ENCODE measurements around the gene ZBTB48.

The ZBTB48 gene

DNA sequence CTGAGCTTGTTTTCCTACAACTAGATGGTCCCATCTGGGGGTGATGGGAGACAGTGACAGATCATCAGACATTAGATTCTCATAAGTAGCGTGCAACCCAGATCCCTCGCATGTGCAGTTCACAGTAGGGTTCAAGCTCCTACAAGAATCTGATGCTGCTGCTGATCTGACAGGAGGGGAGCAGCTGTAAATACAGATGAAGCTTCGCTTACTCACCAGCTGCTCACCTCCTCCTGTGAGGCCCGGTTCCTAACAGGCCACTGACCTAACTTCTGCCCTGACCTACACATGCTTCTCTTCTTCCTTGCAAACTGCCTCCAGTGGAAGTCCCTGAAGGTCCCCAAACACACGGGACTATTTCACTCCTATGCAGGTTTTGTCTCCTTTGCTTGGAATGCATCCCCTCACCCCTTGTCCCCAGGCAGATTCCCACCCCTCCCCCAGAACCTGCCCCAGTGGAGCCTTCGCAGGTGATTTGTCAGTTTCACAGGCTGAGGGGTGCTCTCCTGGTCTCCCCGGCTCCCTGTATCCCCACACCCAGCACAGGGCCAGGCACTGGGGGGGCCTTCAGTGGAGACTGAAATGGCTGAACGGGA, 5.7 kb upstream of the ZBTB48 start:
- no peak for DNase-seq

DNA sequence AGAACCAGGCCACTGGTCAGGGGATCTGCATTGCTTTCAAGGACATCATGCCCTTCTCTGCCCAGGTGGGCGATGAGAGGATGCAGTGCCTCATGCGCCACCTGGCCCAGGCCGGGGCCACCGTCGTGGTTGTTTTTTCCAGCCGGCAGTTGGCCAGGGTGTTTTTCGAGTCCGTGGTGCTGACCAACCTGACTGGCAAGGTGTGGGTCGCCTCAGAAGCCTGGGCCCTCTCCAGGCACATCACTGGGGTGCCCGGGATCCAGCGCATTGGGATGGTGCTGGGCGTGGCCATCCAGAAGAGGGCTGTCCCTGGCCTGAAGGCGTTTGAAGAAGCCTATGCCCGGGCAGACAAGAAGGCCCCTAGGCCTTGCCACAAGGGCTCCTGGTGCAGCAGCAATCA, 5.0 kb upstream of the ZBTB48 start:
- DNase-seq, result no peak

DNA sequence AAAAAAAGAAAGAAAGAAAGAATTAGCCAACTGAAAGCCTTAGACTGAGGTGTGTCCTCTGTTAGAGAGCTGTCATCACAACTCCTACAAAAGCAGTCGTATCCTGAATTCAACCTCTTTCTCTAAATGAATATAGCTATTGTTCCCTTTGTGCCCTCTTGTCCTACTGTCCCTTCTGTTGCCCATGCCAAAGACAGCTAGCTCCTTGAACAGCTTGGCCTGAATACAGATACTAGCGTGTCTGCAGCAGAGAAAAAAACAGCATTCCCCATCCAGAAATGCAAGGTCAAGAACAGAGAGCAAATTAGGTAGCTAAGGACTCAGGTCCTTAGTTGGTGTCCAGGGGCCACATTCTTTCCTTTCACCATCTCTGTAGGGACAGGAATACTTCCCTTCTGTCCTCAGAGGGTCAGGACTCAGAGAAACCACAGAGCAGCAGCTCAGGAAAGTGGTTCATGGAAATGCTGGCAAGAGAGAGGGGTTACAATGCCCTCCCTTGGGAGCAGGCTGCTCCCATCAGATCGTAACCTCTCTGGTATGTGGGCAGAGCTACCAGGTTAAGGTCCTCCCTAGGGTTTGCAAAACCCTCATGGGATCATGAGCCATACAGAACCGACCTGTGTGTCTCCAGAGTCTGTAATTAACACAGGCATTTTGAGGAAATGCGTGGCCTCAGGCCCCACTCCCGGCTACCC, 1.8 kb upstream of the ZBTB48 start:
- DNase-seq, result no peak

DNA sequence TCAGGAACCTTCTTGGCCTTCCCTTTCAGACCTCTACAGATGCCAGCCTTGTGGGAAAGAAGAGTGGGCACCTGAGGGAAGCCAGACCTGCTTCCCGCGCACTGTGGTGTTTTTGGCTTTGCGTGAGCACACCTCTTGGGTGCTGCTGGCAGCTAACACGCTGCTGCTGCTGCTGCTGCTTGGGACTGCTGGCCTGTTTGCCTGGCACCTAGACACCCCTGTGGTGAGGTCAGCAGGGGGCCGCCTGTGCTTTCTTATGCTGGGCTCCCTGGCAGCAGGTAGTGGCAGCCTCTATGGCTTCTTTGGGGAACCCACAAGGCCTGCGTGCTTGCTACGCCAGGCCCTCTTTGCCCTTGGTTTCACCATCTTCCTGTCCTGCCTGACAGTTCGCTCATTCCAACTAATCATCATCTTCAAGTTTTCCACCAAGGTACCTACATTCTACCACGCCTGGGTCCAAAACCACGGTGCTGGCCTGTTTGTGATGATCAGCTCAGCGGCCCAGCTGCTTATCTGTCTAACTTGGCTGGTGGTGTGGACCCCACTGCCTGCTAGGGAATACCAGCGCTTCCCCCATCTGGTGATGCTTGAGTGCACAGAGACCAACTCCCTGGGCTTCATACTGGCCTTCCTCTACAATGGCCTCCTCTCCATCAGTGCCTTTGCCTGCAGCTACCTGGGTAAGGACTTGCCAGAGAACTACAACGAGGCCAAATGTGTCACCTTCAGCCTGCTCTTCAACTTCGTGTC, 995 bp upstream of the ZBTB48 start:
- no peak for DNase-seq

DNA sequence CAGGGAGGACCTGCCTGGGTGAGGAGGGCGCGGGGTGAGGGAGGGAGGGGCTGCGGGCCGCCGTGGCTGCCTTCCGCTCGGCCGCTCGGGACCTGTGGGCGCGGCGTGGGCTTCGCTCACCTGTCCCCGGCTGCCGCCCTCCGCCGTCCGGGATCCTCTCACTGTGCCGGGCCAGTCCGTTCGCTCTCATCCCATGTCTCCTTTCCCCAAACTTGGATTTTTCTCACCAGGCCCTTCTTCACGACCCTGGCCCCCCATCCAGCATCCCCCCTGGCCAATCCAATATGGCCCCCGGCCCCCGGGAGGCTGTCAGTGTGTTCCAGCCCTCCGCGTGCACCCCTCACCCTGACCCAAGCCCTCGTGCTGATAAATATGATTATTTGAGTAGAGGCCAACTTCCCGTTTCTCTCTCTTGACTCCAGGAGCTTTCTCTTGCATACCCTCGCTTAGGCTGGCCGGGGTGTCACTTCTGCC, 362 bp downstream of the ZBTB48 start:
- no peak for DNase-seq

DNA sequence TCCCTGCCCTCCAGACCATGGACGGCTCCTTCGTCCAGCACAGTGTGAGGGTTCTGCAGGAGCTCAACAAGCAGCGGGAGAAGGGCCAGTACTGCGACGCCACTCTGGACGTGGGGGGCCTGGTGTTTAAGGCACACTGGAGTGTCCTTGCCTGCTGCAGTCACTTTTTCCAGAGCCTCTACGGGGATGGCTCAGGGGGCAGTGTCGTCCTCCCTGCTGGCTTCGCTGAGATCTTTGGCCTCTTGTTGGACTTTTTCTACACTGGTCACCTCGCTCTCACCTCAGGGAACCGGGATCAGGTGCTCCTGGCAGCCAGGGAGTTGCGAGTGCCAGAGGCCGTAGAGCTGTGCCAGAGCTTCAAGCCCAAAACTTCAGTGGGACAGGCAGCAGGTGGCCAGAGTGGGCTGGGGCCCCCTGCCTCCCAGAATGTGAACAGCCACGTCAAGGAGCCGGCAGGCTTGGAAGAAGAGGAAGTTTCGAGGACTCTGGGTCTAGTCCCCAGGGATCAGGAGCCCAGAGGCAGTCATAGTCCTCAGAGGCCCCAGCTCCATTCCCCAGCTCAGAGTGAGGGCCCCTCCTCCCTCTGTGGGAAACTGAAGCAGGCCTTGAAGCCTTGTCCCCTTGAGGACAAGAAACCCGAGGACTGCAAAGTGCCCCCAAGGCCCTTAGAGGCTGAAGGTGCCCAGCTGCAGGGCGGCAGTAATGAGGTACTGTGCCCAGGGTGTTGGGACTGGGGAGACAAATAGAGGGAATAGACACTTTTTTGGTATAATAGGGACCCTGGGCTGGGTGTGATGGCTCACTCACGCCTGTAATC, 1.0 kb downstream of the ZBTB48 start:
- DNase-seq, result no peak

DNA sequence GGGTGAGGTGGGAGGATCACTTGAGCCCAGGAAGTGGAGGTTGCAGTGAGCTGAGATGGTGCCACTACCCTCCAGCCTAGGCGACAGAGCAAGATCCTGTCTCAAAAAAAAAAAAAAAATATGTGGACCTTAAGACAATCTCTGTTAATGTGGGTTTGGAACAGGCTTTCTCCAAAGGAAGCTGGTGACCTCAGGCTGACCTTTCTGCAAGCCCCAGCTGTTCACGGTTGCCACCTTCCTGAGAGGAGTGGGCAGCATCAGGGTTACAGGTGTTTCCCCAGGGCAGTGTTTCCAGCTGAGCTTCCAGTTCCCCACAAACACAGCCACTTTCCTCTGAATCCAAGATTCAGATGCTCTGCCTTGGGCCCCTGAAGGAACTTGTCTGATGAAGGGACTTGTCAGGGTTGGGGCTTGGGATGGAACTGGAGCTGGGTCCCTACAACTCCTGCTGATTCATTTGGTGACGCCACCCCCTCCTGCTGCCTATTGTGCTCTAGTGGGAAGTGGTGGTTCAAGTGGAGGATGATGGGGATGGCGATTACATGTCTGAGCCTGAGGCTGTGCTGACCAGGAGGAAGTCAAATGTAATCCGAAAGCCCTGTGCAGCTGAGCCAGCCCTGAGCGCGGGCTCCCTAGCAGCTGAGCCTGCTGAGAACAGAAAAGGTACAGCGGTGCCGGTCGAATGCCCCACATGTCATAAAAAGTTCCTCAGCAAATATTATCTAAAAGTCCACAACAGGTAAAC, 1.9 kb downstream of the ZBTB48 start:
- no peak for DNase-seq

DNA sequence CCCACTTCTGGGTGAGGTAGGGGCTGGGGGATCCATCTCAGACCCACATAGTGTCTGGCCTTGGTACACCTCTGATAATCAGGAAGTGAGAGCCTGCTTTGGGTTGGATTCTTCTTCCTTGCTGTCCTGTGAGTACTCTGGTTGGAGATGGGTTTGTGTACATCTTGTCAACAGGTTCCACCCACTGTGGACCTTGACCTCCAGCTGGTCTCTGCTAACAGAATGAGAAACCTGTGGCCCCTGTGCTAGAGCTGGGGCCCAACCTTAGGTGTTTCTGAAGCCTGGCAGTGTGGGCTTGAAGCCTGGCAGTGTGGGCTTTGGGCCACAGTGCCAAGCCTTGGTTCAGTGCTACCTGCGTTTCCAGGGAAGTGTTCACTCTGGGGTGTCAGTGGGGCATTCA, 2.6 kb downstream of the ZBTB48 start:
- no peak for DNase-seq

DNA sequence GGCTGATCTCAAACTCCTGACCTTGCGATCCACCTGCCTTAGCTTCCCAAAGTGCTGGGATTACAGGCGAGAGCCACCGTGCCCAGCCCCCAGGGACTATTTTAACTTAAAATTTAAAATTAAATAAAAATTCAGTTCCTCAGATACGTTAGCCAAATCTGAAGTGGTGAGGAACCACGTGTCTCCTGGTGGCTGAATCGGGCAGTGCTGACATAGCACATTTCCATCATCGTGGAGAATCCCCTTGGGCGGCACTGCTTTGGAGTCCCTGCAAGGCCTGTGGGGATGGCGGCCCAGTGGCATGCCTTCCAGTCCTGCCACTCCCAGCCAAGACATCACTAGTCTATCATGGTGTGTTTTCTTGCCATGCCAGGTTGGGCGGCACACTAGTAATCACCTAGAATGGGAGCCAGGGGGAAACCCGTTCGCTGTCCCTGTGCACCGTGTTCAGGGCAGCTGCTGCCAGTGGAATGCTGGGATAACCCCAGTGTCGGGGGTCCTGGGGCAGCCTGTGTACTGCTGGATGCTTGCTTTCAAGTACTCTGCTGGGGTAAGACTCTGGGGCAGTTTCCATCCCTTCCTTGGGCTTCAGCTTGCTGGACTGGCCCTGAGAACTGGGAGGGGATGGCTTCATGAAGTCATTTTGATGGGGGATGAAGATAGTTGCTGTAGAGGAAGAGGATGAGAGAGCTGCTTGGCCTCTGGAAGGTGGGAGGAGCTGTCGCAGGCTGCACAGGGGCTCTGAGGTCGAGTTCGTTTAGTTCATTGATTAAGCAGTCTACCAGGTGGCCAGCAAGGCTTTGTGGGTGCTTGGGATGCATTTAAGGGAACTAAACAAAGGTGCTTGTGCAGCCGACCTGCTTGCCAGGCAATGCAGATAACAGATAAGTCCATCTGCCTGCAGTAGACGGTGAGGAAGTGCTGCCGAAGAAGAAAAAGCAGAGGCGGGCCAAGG, 4.6 kb downstream of the ZBTB48 start:
- DNase-seq, result no peak

DNA sequence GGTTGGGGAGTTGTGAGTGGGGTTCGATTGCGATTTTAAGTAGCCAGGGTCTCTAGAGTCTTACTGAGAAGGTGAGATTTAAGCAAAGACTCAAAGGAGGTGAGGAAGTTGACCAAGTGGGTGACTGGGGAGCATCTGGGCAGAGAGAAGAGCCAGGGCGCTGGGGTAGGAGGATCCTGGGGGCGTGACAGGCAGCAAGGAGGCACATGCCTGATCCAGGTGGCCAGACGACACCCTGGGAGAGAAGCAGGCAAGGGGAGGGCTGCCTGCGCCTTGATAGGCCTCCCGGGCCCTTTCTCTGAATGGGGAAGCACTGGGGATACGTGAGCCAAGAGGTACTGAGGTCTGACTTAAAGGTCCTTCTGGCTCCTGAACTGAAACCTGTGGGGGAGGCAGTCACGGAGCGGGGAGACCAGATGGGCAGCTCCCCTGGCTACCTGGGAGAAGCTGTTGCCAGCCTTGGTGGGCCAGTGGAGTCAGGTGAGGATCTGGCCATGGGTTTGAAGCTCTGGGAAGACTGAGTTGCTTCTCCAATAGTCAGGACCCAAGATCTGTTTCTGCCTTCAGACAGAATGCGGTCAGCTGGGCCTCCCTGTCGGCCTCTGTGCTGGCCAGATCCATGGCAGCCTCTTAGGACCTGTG, 5.4 kb downstream of the ZBTB48 start:
- no peak for DNase-seq

DNA sequence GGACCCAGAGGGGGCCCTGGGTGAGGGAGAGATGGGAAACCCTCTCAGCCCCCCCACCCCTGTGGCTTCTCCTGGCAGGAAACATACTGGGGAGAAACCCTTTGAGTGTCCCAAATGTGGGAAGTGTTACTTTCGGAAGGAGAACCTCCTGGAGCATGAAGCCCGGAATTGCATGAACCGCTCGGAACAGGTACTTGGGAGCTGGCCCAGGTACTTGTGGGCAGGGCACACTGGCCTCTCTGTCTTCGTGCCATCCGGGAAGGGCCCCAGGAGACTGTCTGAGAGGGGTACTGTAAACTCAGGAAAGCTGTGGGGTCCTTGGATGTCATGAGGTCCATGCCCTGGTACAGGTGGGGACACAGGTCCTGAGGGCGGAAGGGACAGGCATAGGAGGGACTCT, 6.0 kb downstream of the ZBTB48 start:
- DNase-seq, result no peak

DNA sequence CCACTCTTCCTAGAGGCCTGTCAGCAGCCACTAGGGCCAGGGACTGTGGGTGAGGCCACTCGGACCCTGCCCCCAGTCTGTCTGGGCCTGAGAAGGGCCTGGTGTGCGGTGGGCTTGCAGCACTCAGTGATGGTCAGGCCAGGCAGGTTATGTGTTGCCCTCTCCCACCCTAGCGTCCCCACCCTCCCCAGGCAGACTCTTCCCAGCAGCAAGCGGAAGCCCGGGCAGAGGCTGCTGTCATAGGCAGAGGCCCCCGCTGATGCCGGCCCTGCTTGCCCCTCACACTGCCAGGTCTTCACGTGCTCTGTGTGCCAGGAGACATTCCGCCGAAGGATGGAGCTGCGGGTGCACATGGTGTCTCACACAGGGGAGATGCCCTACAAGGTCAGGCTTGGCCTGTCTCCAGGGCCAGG, 6.6 kb downstream of the ZBTB48 start:
- no peak for DNase-seq

DNA sequence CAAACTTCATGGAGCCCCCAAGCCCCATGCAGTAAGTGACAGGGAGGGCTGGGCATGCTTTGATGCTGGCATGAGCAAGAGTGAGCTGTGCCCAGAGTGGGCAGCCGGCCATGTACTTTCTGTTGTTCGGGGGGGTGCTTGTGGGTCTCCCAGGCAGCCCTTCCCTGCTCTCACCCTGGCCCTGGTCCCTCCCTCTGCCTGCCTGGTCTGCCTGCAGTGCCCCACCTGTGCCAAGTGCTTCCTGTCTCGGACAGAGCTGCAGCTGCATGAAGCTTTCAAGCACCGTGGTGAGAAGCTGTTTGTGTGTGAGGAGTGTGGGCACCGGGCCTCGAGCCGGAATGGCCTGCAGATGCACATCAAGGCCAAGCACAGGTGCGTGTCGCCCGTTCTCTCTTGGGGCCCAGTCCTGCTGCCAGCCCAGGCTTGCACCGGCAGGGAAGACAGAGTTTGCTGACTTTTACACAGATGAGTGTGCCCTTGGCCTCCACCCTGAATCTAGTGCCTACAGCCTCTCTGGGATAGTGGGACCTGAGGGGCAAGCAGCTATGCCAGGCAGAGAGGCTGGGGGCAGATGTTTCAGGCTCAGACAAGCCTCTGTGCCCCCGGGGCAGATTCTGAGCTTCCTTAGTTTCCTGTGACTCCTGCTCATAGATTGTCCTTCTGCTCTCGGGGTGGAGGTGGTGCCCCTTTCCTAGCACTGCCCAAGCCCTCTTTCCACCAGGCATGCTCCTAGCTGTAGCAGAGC, 7.6 kb downstream of the ZBTB48 start:
- no peak for DNase-seq

DNA sequence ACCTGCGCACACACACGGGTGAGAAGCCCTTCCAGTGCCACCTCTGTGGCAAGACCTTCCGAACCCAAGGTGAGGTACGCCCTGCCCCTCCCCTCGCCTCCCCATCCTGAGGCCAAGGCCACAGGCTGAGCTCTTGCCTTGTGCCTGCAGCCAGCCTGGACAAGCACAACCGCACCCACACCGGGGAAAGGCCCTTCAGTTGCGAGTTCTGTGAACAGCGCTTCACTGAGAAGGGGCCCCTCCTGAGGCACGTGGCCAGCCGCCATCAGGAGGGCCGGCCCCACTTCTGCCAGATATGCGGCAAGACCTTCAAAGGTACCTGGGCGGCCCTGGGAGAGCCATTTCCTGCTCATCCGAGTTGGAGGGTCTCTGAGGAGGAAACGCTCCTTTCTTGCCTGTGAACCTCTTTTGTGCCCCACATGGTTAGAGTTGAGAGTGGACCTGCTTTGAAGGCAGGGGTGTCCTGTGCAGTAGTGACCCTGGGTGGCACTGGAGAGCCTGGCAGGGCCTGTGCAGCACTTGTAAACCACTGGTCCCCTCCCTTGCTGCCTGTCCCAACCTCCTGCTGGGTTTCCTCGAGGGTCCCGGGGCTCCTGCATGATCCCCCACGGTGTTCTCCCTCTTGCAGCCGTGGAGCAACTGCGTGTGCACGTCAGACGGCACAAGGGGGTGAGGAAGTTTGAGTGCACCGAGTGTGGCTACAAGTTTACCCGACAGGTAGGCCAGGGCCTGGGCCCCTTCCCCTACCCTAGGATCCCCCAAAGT, 8.5 kb downstream of the ZBTB48 start:
- DNase-seq, result no peak

DNA sequence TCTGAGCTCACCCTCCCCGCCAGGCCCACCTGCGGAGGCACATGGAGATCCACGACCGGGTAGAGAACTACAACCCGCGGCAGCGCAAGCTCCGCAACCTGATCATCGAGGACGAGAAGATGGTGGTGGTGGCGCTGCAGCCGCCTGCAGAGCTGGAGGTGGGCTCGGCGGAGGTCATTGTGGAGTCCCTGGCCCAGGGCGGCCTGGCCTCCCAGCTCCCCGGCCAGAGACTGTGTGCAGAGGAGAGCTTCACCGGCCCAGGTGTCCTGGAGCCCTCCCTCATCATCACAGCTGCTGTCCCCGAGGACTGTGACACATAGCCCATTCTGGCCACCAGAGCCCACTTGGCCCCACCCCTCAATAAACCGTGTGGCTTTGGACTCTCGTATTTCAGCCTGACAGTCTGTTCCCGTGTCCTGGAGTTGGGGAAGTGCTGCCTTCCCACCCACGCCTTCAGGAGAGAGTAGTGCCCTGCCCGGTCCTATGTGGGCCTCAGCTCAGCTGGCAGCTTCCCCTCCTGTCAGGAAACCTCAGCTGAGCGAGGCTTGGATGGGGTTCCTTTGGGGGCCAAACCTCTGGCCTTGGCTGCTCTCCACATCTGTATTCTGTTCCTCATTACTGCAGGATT, 9.2 kb downstream of the ZBTB48 start:
- no peak for DNase-seq

DNA sequence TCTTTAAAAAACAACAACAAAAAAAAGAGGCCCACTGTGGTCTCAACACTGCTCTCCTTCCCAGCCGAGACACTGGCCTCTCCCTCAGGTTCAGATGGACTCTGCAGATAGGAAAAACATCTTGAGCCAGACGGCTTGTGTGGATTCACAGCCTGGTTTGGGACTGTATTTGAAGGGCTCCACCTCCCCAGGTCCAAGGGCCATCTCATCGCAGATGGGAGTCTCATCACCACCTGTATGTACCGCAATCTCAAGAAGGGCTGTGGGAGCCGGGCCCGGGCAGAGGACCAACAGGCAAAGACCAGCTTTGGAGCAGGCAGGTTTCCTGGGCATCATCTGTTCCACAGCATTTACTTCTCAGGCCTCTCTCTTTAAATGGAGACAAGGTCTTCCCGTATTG, 10.3 kb downstream of the ZBTB48 start:
- DNase-seq, result no peak

DNA sequence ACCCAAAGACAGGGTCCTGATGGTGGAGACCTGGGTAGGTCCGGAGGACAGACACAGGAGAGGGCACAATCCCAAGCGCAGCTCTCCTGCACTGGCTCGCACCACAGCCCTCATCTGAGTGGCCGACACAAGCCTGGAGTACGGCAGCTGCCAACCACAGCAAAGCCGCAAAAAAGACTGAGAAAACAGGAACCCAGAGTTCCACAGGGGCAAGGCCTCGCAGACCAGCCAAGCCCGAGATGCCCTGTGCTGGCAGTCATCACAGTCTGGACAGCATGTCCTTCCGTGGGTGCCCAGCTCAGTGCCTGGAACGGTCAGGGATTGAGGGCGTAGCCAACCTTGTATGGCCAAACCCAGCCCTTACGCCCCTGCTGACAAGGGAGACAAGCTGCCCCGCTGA, 11.4 kb downstream of the ZBTB48 start:
- no peak for DNase-seq

DNA sequence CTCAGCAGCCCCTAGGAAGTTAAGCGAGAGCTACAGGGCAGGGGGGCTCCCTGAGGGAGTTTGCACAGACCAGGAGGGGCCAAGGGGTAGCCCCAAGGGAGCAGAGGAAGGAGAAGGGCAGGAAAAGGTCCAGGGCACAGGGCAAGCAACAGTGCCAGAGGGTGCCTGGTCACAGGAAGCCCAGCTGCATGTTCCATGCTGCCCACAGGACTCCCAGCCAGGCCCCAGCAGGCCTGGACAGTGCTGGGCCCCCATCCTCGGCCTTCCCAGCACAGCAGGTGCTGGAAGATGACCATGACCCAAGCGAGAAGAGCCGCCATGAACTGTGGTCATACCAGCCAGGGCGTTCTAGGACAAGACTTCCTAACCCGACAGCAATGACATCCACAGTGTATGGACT, 11.8 kb downstream of the ZBTB48 start:
- no peak for DNase-seq

DNA sequence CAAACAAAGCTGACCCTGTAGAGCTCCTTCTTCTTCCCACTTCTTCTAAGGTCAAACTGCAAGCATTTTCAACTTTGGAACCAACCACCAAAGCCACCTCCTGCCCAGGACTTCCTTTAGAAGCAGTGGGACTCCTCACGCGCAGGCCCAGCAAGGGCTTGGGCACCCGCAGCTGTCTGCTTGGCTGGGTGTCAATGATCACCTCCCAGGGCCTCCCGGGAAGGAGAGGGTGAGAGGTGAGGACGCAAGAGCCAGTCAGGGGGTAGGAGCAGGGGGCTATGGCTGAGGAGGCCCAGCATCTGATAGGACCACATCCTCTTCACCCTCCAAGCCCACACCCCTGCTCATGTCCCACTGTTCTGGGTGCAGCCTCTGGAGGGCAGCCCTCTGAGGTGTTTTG, 12.6 kb downstream of the ZBTB48 start:
- DNase-seq, result no peak
